Measurements from ENCODE around the gene CLDN22.

The CLDN22 gene

DNA sequence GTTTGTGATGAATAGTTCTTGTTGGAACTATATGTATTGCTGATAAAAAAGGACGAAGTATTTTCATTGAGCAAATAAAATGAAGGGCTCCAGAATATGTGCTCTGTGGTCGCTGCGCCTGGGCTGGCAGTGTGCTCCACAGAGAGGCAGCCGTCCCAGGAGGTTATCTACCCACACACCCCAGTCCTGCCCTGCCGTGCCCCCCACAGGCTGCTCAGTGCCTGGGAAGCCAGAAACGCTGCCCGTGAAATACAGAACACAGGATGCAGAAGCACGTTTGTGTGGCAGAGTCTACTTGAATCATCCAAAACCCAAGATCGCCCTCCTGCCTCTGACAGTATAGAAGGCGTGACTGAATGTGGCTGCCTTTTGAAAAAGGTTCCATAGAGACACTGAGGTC lies 1.4 kb downstream of the CLDN22 start:
- TF ChIP-seq, protein P1, sequence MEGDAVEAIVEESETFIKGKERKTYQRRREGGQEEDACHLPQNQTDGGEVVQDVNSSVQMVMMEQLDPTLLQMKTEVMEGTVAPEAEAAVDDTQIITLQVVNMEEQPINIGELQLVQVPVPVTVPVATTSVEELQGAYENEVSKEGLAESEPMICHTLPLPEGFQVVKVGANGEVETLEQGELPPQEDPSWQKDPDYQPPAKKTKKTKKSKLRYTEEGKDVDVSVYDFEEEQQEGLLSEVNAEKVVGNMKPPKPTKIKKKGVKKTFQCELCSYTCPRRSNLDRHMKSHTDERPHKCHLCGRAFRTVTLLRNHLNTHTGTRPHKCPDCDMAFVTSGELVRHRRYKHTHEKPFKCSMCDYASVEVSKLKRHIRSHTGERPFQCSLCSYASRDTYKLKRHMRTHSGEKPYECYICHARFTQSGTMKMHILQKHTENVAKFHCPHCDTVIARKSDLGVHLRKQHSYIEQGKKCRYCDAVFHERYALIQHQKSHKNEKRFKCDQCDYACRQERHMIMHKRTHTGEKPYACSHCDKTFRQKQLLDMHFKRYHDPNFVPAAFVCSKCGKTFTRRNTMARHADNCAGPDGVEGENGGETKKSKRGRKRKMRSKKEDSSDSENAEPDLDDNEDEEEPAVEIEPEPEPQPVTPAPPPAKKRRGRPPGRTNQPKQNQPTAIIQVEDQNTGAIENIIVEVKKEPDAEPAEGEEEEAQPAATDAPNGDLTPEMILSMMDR (IDR thresholded peaks at IDR 0.05; ENCODE audit: borderline replicate concordance, extremely low read depth, low read length, poor library complexity, severe bottlenecking), result no peak
- no peak for TF ChIP-seq EZH2 (IDR thresholded peaks at IDR 0.05; ENCODE audit: borderline replicate concordance, low read depth, low read length, severe bottlenecking)
- no peaks in the 10 kb centered on the region for H3K9me3 ChIP-seq (ENCODE audit: insufficient read depth, low read length, severe bottlenecking)
- no peak overlapping the region for H2AFZ ChIP-seq (ENCODE audit: low read depth, low read length)
- H3K27me3 ChIP-seq (ENCODE audit: insufficient read depth, low read length, poor library complexity), result peaks cover 3% of the 10 kb centered on the region
- H3K4me2 ChIP-seq (ENCODE audit: insufficient read depth, low read length), result no peak overlapping the region
- ATAC-seq (ENCODE audit: insufficient read depth, low read depth) (no peak), DNase-seq (no peak)
- no peak overlapping the region for H3K4me3 ChIP-seq (ENCODE audit: low read depth in 1 of 2, low read length in 2 of 2)
- H3K9ac ChIP-seq (ENCODE audit: low read depth, low read length), result no peak overlapping the region
- no peaks in the 10 kb centered on the region for H4K20me1 ChIP-seq (ENCODE audit: insufficient read depth, low read length)
- no peak overlapping the region for H3K27ac ChIP-seq (ENCODE audit: low read length)
- H3K79me2 ChIP-seq (ENCODE audit: insufficient read depth, low read length), result no peaks in the 10 kb centered on the region
- H3K36me3 ChIP-seq (ENCODE audit: insufficient read depth, low read length), result no peaks in the 10 kb centered on the region
- no peaks in the 10 kb centered on the region for H3K4me1 ChIP-seq (ENCODE audit: insufficient read depth, low read length)

DNA sequence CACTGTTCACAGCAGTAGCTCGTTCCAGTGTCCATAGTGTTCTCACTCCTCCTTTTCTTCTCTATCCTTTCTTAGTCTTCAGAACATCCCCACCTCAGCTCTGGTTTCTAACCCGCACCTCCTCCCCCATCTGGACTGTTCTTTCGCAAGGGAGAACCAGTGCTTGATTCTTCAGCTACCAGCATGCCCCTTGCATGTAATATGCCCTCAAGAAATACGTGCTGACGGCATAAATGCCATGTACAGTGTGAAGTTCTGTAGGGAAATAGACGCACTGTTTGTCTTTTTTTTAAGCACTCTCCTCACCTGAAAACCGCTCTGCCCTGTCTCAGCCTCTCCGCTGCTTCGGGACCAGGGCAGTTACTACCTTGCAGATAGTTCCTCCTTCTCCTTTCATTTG lies 5.3 kb downstream of the CLDN22 start:
- Histone ChIP-seq H3K4me1 (ENCODE audit: insufficient read depth, low read length) (no peaks in the 10 kb centered on the region), H3K27ac (ENCODE audit: low read length) (no peak overlapping the region), H3K9ac (ENCODE audit: low read depth, low read length) (no peak overlapping the region), H3K79me2 (ENCODE audit: insufficient read depth, low read length) (no peaks in the 10 kb centered on the region), H3K9me3 (ENCODE audit: insufficient read depth, low read length, severe bottlenecking) (no peaks in the 10 kb centered on the region), H4K20me1 (ENCODE audit: insufficient read depth, low read length) (no peaks in the 10 kb centered on the region), H3K4me3 (ENCODE audit: low read depth in 1 of 2, low read length in 2 of 2) (no peak overlapping the region), H3K36me3 (ENCODE audit: insufficient read depth, low read length) (no peaks in the 10 kb centered on the region), H3K27me3 (ENCODE audit: insufficient read depth, low read length, poor library complexity) (peaks cover 3% of the 10 kb centered on the region), H2AFZ (ENCODE audit: low read depth, low read length) (no peak overlapping the region), H3K4me2 (ENCODE audit: insufficient read depth, low read length) (no peak overlapping the region)
- DNase-seq (no peak), ATAC-seq (ENCODE audit: insufficient read depth, low read depth) (no peak)
- TF ChIP-seq EZH2 (IDR thresholded peaks at IDR 0.05; ENCODE audit: borderline replicate concordance, low read depth, low read length, severe bottlenecking), result no peak
- TF ChIP-seq, protein P1 (IDR thresholded peaks at IDR 0.05; ENCODE audit: borderline replicate concordance, extremely low read depth, low read length, poor library complexity, severe bottlenecking), result no peak

DNA sequence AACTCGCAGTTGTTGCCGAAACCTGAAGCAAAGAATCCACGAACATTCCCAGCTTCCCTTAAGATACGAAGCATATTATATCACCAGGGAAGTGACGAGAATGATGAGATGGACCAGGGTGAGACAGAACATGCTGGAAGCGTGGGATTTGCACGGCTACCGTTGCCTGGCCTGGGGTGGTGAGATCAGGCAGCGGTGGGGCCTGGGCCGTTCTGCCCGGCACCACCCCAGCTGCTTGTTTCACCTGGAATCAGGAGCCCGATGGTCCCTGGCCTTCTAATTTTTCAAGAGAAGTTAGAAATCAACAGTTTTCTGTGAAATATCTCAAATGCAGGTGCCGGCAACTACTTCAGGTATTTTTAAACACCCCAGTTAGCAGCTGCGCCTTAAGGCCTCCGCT lies 5.7 kb downstream of the CLDN22 start:
- TF ChIP-seq EZH2 (IDR thresholded peaks at IDR 0.05; ENCODE audit: borderline replicate concordance, low read depth, low read length, severe bottlenecking), result no peak
- TF ChIP-seq, protein P1 (IDR thresholded peaks at IDR 0.05; ENCODE audit: borderline replicate concordance, extremely low read depth, low read length, poor library complexity, severe bottlenecking), result no peak

DNA sequence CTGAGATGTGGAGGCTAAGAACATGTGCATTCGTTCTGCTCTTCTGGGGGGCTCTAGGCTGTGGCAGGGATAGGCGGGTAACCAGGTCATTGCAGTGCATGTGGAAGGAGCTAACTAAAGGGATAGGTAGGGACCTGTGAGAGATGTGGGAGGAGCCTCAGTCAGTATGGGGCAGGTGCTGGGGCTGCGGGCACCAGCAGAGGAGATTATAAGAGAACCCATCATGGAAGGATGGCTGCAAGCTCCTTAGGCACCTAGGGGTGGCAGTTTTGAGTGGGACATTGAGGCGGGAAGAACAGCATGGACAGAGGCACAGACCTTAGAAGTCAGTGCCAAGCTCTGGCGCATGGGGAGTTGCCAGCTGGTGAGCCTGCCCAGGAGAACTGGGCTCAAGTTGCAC lies 7.2 kb downstream of the CLDN22 start:
- Histone ChIP-seq H3K9me3 (ENCODE audit: insufficient read depth, low read length, severe bottlenecking) (no peaks in the 10 kb centered on the region), H3K4me2 (ENCODE audit: insufficient read depth, low read length) (no peak overlapping the region), H3K27ac (ENCODE audit: low read length) (no peak overlapping the region), H3K79me2 (ENCODE audit: insufficient read depth, low read length) (no peaks in the 10 kb centered on the region), H2AFZ (ENCODE audit: low read depth, low read length) (no peak overlapping the region), H3K27me3 (ENCODE audit: insufficient read depth, low read length, poor library complexity) (peaks cover 3% of the 10 kb centered on the region), H3K9ac (ENCODE audit: low read depth, low read length) (no peak overlapping the region), H3K4me3 (ENCODE audit: low read depth in 1 of 2, low read length in 2 of 2) (no peak overlapping the region), H4K20me1 (ENCODE audit: insufficient read depth, low read length) (no peaks in the 10 kb centered on the region), H3K36me3 (ENCODE audit: insufficient read depth, low read length) (no peaks in the 10 kb centered on the region), H3K4me1 (ENCODE audit: insufficient read depth, low read length) (no peaks in the 10 kb centered on the region)
- DNase-seq, result no peak
- no peak for TF ChIP-seq EZH2 (IDR thresholded peaks at IDR 0.05; ENCODE audit: borderline replicate concordance, low read depth, low read length, severe bottlenecking)
- TF ChIP-seq, protein P1 (IDR thresholded peaks at IDR 0.05; ENCODE audit: borderline replicate concordance, extremely low read depth, low read length, poor library complexity, severe bottlenecking), result no peak
- ATAC-seq (ENCODE audit: insufficient read depth, low read depth), result no peak

More for the DNA sequence above, 5.7 kb downstream of the CLDN22 start:
- Histone ChIP-seq H4K20me1 (ENCODE audit: insufficient read depth, low read length) (no peaks in the 10 kb centered on the region), H3K9ac (ENCODE audit: low read depth, low read length) (no peak overlapping the region), H3K27ac (ENCODE audit: low read length) (no peak overlapping the region), H3K27me3 (ENCODE audit: insufficient read depth, low read length, poor library complexity) (peaks cover 3% of the 10 kb centered on the region), H3K4me1 (ENCODE audit: insufficient read depth, low read length) (no peaks in the 10 kb centered on the region), H3K36me3 (ENCODE audit: insufficient read depth, low read length) (no peaks in the 10 kb centered on the region), H2AFZ (ENCODE audit: low read depth, low read length) (no peak overlapping the region), H3K79me2 (ENCODE audit: insufficient read depth, low read length) (no peaks in the 10 kb centered on the region), H3K4me3 (ENCODE audit: low read depth in 1 of 2, low read length in 2 of 2) (no peak overlapping the region), H3K4me2 (ENCODE audit: insufficient read depth, low read length) (no peak overlapping the region), H3K9me3 (ENCODE audit: insufficient read depth, low read length, severe bottlenecking) (no peaks in the 10 kb centered on the region)
- DNase-seq, result no peak
- ATAC-seq (ENCODE audit: insufficient read depth, low read depth), result no peak

Data from DND-41 (cell line).